Neural progenitor cell (in vitro differentiated cells): ENCODE results near the gene C4A.
"Not testable (repeated sequence)": the region's sequence is repeated elsewhere in the genome, so short reads cannot be mapped to it uniquely, and the experiment has no call there.

Experiments used
- EZH2 ChIP-seq: fragments of 200-600 bp; sonication (generic); IDR thresholded peaks from 2 replicates; pipeline ENCODE4 v1.6.1; 2017; ENCODE audit warnings: antibody characterized with exemption, mild to moderate bottlenecking, moderate library complexity
- EZH2phosphoT487 ChIP-seq: fragments of 200-600 bp; sonication (generic); IDR thresholded peaks from 2 replicates; pipeline ENCODE4 v1.6.1; 2017; ENCODE audit warnings: antibody characterized with exemption
- TF ChIP-seq, protein P1 (sequence below): fragments of 200-600 bp; sonication (generic); IDR thresholded peaks from 2 replicates; pipeline ENCODE4 v1.5.1; 2017; ENCODE audit warnings: antibody characterized with exemption, mild to moderate bottlenecking

DNA sequence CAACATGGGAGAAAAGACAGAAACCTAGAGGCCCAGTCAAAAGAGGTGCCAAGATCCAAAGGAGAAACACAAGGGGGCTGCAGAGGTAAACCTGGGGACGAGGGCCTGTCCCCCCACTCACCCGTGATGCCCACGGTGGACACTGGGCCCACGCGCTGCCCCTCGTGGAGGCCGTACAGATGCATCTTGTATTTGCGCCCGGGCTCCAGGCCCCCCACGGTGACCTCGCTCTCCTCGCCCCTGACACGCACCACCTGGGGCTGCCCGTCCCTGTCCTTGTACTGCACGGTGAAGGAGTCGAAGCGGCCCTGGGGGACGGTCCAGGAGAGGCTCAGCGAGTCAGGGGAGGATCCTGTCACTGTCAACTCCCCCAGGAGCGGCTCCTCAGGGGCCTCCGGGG lies 67.3 kb downstream of the C4A start:
- TF ChIP-seq EZH2, EZH2phosphoT487: not testable (repeated sequence)
- TF ChIP-seq, protein P1, sequence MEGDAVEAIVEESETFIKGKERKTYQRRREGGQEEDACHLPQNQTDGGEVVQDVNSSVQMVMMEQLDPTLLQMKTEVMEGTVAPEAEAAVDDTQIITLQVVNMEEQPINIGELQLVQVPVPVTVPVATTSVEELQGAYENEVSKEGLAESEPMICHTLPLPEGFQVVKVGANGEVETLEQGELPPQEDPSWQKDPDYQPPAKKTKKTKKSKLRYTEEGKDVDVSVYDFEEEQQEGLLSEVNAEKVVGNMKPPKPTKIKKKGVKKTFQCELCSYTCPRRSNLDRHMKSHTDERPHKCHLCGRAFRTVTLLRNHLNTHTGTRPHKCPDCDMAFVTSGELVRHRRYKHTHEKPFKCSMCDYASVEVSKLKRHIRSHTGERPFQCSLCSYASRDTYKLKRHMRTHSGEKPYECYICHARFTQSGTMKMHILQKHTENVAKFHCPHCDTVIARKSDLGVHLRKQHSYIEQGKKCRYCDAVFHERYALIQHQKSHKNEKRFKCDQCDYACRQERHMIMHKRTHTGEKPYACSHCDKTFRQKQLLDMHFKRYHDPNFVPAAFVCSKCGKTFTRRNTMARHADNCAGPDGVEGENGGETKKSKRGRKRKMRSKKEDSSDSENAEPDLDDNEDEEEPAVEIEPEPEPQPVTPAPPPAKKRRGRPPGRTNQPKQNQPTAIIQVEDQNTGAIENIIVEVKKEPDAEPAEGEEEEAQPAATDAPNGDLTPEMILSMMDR: not testable (repeated sequence)
